H9 (cell line): ENCODE data around the gene TRIM2. TPM values are rescaled to one million over a fixed set of nuclear protein-coding genes. Genes with fewer than 3 reads are reported as not detected.

ENCODE experiments used
- DNase-seq: peaks from one replicate; pipeline ENCODE4 v3.0.0-alpha.2; 2017
- H2AFZ ChIP-seq: one replicate; pipeline ENCODE4 v1.6.1; 2013; ENCODE audit warnings: mild to moderate bottlenecking, low read length, control low read depth, moderate library complexity
- H2AK5ac ChIP-seq: 2 replicates; pipeline ENCODE4 v1.6.1; 2013; ENCODE audit warnings: low read length, control low read depth, mixed read lengths; ENCODE audit not compliant: insufficient read length
- H2BK120ac ChIP-seq: one replicate; pipeline ENCODE4 v1.6.1; 2013; ENCODE audit warnings: low read depth, mild to moderate bottlenecking, low read length, control low read depth, inconsistent platforms; ENCODE audit not compliant: poor library complexity, severe bottlenecking
- H2BK12ac ChIP-seq: 2 replicates; pipeline ENCODE4 v1.6.1; 2013; ENCODE audit warnings: low read length, control low read depth, mixed read lengths, low read depth; ENCODE audit not compliant: insufficient read length
- H2BK15ac ChIP-seq: 2 replicates; pipeline ENCODE4 v1.6.1; 2013; ENCODE audit warnings: low read depth, low read length, control low read depth
- H2BK20ac ChIP-seq: one replicate; pipeline ENCODE4 v1.6.1; 2013; ENCODE audit warnings: low read depth, mild to moderate bottlenecking, low read length, control low read depth, inconsistent platforms; ENCODE audit not compliant: poor library complexity, severe bottlenecking
- H2BK5ac ChIP-seq: 2 replicates; pipeline ENCODE4 v1.6.1; 2013; ENCODE audit warnings: low read length, control low read depth, mixed read lengths; ENCODE audit not compliant: insufficient read length
- H3K14ac ChIP-seq: 2 replicates; pipeline ENCODE4 v1.6.1; 2013; ENCODE audit warnings: low read length, control low read depth; ENCODE audit not compliant: insufficient read depth
- H3K18ac ChIP-seq: 2 replicates; pipeline ENCODE4 v1.6.1; 2013; ENCODE audit warnings: low read depth, mild to moderate bottlenecking, mixed read lengths, low read length, control low read depth; ENCODE audit not compliant: insufficient read length
- H3K23ac ChIP-seq: 2 replicates; pipeline ENCODE4 v1.6.1; 2013; ENCODE audit warnings: low read length, control low read depth, mixed read lengths, low read depth; ENCODE audit not compliant: insufficient read length
- H3K23me2 ChIP-seq: 2 replicates; pipeline ENCODE4 v1.6.1; 2013; ENCODE audit warnings: low read depth, mild to moderate bottlenecking, mixed read lengths, low read length, control low read depth; ENCODE audit not compliant: insufficient read length, poor library complexity, severe bottlenecking
- H3K27ac ChIP-seq: 2 replicates; pipeline ENCODE4 v1.5.1; 2013; ENCODE audit warnings: low read length, control low read depth, mixed read lengths, low read depth; ENCODE audit not compliant: insufficient read length
- H3K27me3 ChIP-seq: 2 replicates; pipeline ENCODE4 v1.6.1; 2013; ENCODE audit warnings: low read length, control low read depth, inconsistent platforms; ENCODE audit not compliant: insufficient read depth
- H3K4ac ChIP-seq: 2 replicates; pipeline ENCODE4 v1.6.1; 2013; ENCODE audit warnings: low read depth, mild to moderate bottlenecking, control low read depth, inconsistent platforms, low read length, moderate library complexity
- H3K4me1 ChIP-seq: 2 replicates; pipeline ENCODE4 v1.6.1; 2013; ENCODE audit warnings: low read length, control low read depth, inconsistent platforms; ENCODE audit not compliant: insufficient read depth
- H3K4me2 ChIP-seq: 2 replicates; pipeline ENCODE4 v1.6.1; 2013; ENCODE audit warnings: low read length, control low read depth, mixed read lengths; ENCODE audit not compliant: insufficient read length, insufficient read depth
- H3K56ac ChIP-seq: 2 replicates; pipeline ENCODE4 v1.6.1; 2013; ENCODE audit warnings: low read depth, mild to moderate bottlenecking, mixed read lengths, low read length, control low read depth; ENCODE audit not compliant: insufficient read length
- H3K79me1 ChIP-seq: 2 replicates; pipeline ENCODE4 v1.6.1; 2013; ENCODE audit warnings: low read depth, mild to moderate bottlenecking, moderate library complexity, low read length, control low read depth, inconsistent platforms; ENCODE audit not compliant: insufficient read depth, poor library complexity, severe bottlenecking
- H3K79me2 ChIP-seq: 2 replicates; pipeline ENCODE4 v1.6.1; 2013; ENCODE audit warnings: low read length, control low read depth, inconsistent platforms; ENCODE audit not compliant: insufficient read depth
- H3K9ac ChIP-seq: 2 replicates; pipeline ENCODE4 v1.6.1; 2013; ENCODE audit warnings: low read length, control low read depth, mixed read lengths; ENCODE audit not compliant: insufficient read length; ENCODE audit errors: extremely low read depth
- H3K9me3 ChIP-seq: one replicate; pipeline ENCODE4 v1.6.1; 2013; ENCODE audit warnings: low read depth, low read length, inconsistent platforms; ENCODE audit not compliant: control insufficient read depth
- H3T11ph ChIP-seq: one replicate; pipeline ENCODE4 v1.6.1; 2013; ENCODE audit warnings: mild to moderate bottlenecking, low read length, control low read depth, inconsistent platforms
- H4K20me1 ChIP-seq: one replicate; pipeline ENCODE4 v1.6.1; 2013; ENCODE audit not compliant: control insufficient read depth, insufficient read length, insufficient read depth
- H4K5ac ChIP-seq: 2 replicates; pipeline ENCODE4 v1.6.1; 2013; ENCODE audit warnings: low read depth, mild to moderate bottlenecking, mixed read lengths, low read length, control low read depth; ENCODE audit not compliant: insufficient read length
- H4K8ac ChIP-seq: replicated peaks from 2 replicates; pipeline ENCODE4 v1.6.1; 2013; ENCODE audit warnings: low read length, control low read depth, mixed read lengths, low read depth; ENCODE audit not compliant: insufficient read length
- H4K91ac ChIP-seq: 2 replicates; pipeline ENCODE4 v1.6.1; 2013; ENCODE audit warnings: low read depth, mild to moderate bottlenecking, moderate library complexity, mixed read lengths, low read length, control low read depth; ENCODE audit not compliant: insufficient read length
- H3K27ac Mint-ChIP-seq, 3 experiments: 2 replicates in 2 of 3; 3 replicates in 1 of 3; pipeline ENCODE4 v1.8.0; 2020 to 2021; ENCODE audit warnings: mixed read lengths in 3 of 3, mild to moderate bottlenecking in 1 of 3, moderate library complexity in 1 of 3
- H3K27me3 Mint-ChIP-seq: 2 replicates; pipeline ENCODE4 v1.8.0; 2021; ENCODE audit warnings: low read depth, mild to moderate bottlenecking, moderate library complexity, mixed read lengths
- H3K36me3 Mint-ChIP-seq, 3 experiments: 2 replicates in 2 of 3; 3 replicates in 1 of 3; pipeline ENCODE4 v1.8.0; 2020 to 2021; ENCODE audit warnings: low read depth in 3 of 3, mixed read lengths in 3 of 3; ENCODE audit not compliant: insufficient read depth in 1 of 3
- H3K4me1 Mint-ChIP-seq, 2 experiments: 2 replicates each; pipeline ENCODE4 v1.8.0; 2020; ENCODE audit warnings: mixed read lengths in 2 of 2
- H3K4me3 Mint-ChIP-seq, 2 experiments: 2 replicates in 1 of 2; 3 replicates in 1 of 2; pipeline ENCODE4 v1.8.0; 2020 to 2021; ENCODE audit warnings: mild to moderate bottlenecking in 2 of 2, mixed read lengths in 2 of 2, moderate library complexity in 1 of 2
- H3K9me3 Mint-ChIP-seq, 2 experiments: 2 replicates in 1 of 2; 3 replicates in 1 of 2; pipeline ENCODE4 v1.8.0; 2020; ENCODE audit warnings: mild to moderate bottlenecking in 2 of 2, mixed read lengths in 2 of 2, moderate library complexity in 1 of 2
- WGBS: extraction: QIAGEN DNeasy Blood & Tissue Kit; methylation state at CpG from one replicate; pipeline ENCODE4 v1.1.7; 2013; ENCODE audit warnings: missing lambda C conversion rate, low lambda C conversion rate, mixed read lengths; ENCODE audit not compliant: insufficient read length; ENCODE audit errors: extremely low coverage; 5-methylcytosine and 5-hydroxymethylcytosine counted together
- total RNA-seq: library from RNA; stranded (reverse); gene quantifications from 2 replicates; pipeline ENCODE4 v1.2.1, GENCODE V29; 2021
- TF ChIP-seq, protein P1 (sequence below): fragments of 200-600 bp; sonication (generic); conservative IDR thresholded peaks from 3 replicates; pipeline ENCODE4 v1.8.0; 2021; ENCODE audit warnings: antibody characterized with exemption, mild to moderate bottlenecking

The TRIM2 gene
- total RNA-seq, 1 experiment from 2014 or later: 28.9 TPM

DNA sequence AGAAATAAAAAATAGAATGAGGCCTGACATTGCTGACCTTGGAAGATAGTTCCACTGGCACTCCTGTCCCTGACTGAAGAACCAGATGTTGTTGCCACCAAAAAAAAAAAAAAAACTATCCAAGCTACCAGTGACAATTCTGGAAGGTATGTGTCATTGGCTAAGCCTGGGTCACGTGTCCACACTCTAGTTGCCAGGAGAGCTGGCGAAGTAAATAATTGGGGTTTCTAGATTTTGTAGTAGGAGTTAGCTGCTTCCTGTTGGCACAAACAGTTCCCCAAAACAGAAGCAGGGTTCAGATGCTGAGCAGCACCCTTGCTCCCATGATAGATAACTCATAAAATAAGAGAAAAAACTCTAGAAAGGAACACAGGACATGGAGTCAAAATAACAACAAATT, 160.8 kb downstream of the TRIM2 start:
- H2BK5ac ChIP-seq: no peak overlapping the region
- no peaks in the 10 kb centered on the region for H4K20me1 ChIP-seq
- H4K91ac ChIP-seq: no peak overlapping the region
- H3K56ac ChIP-seq: no peak overlapping the region
- H3K36me3 Mint-ChIP-seq: peaks cover 27 to 63% (median 49%) of the 10 kb centered on the region in 3 experiments; a peak in 6 of 7 replicates
- H3K27me3 Mint-ChIP-seq: no peaks in the 10 kb centered on the region
- H3K4me1 Mint-ChIP-seq: no peaks in the 10 kb centered on the region
- H3K9me3 Mint-ChIP-seq: no peaks in the 10 kb centered on the region
- H3K23me2 ChIP-seq: no peaks in the 10 kb centered on the region
- no peak overlapping the region for H3K27ac ChIP-seq
- H2BK20ac ChIP-seq: no peak overlapping the region
- no peaks in the 10 kb centered on the region for H3K27me3 ChIP-seq
- no peak overlapping the region for H3K4me2 ChIP-seq
- no peak overlapping the region for H3K4me3 Mint-ChIP-seq
- no peak overlapping the region for H3K14ac ChIP-seq
- H3K9ac ChIP-seq: no peak overlapping the region
- no peaks in the 10 kb centered on the region for H3K79me2 ChIP-seq
- H2BK12ac ChIP-seq: no peak overlapping the region
- TF ChIP-seq, protein P1, sequence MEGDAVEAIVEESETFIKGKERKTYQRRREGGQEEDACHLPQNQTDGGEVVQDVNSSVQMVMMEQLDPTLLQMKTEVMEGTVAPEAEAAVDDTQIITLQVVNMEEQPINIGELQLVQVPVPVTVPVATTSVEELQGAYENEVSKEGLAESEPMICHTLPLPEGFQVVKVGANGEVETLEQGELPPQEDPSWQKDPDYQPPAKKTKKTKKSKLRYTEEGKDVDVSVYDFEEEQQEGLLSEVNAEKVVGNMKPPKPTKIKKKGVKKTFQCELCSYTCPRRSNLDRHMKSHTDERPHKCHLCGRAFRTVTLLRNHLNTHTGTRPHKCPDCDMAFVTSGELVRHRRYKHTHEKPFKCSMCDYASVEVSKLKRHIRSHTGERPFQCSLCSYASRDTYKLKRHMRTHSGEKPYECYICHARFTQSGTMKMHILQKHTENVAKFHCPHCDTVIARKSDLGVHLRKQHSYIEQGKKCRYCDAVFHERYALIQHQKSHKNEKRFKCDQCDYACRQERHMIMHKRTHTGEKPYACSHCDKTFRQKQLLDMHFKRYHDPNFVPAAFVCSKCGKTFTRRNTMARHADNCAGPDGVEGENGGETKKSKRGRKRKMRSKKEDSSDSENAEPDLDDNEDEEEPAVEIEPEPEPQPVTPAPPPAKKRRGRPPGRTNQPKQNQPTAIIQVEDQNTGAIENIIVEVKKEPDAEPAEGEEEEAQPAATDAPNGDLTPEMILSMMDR: no peak
- no peak overlapping the region for H3K4ac ChIP-seq
- H4K5ac ChIP-seq: no peak overlapping the region
- H3K18ac ChIP-seq: no peak overlapping the region
- 0 out of 7 replicates have a peak overlapping the region, but pooled peaks of 1 of the 3 experiments have one; percentile 69 for H3K27ac Mint-ChIP-seq
- no peak overlapping the region for H2AFZ ChIP-seq
- no CpG with 5 or more reads among the region's 2 CpGs for WGBS
- H3K79me1 ChIP-seq: no peaks in the 10 kb centered on the region
- H3K4me1 ChIP-seq: no peaks in the 10 kb centered on the region
- no peak overlapping the region for H2AK5ac ChIP-seq
- H3K23ac ChIP-seq: no peak overlapping the region
- no peaks in the 10 kb centered on the region for H3K9me3 ChIP-seq
- H4K8ac ChIP-seq: no peak overlapping the region
- no peak overlapping the region for H2BK15ac ChIP-seq
- H3T11ph ChIP-seq: no peak overlapping the region
- H2BK120ac ChIP-seq: no peak overlapping the region
- no peak for DNase-seq
